Panc1 (cell line): Measurements from ENCODE around the gene PTX4. TPM values are rescaled to one million over a fixed set of nuclear protein-coding genes. Genes with fewer than 3 reads are reported as not detected.

Experiments used
- ATAC-seq: fragments of 200-7000 bp; cut with Tn5 transposase; 2 replicates; pipeline ENCODE4 v1.9.1; 2020; ENCODE audit warnings: mild to moderate bottlenecking, moderate library complexity
- BruUV-seq: library from RNA; stranded (reverse); fragments of 400-500 nt; replicated peaks from 2 replicates; lab custom pipeline; 2021; lab: Mats Ljungman, UMichigan
- CTCF ChIA-PET: fragments of 300-600 bp; sonication (Branson Sonifier 250); formaldehyde crosslinking; loops from one replicate; lab custom pipeline; 2022; ENCODE audit warnings: antibody characterized with exemption; lab: Charles Lee
- POLR2A ChIA-PET: fragments of 300-600 bp; sonication (Branson Sonifier 250); formaldehyde crosslinking; loops from one replicate; lab custom pipeline; 2022; ENCODE audit warnings: antibody characterized with exemption; lab: Charles Lee
- DNase-seq: peaks from one replicate; pipeline ENCODE4 v3.0.0-alpha.2; 2010; ENCODE audit warnings: low read depth, low spot score
- H3K27ac ChIP-seq: 2 replicates; pipeline ENCODE4 v1.5.1; 2011; ENCODE audit warnings: mild to moderate bottlenecking, low read length, inconsistent platforms
- H3K27me3 ChIP-seq: fragments of 200-500 bp; sonication (Bioruptor generic); 2 replicates; pipeline ENCODE4 v1.6.0; 2014; ENCODE audit warnings: low read length, inconsistent platforms; ENCODE audit not compliant: control insufficient read depth, insufficient read depth
- H3K36me3 ChIP-seq: fragments of 200-500 bp; sonication (Bioruptor generic); 2 replicates; pipeline ENCODE4 v1.5.1; 2014; ENCODE audit warnings: inconsistent platforms, mild to moderate bottlenecking, low read length, moderate library complexity; ENCODE audit not compliant: control insufficient read depth, insufficient read depth
- H3K4me1 ChIP-seq: 2 replicates; pipeline ENCODE4 v1.5.1; 2011; ENCODE audit warnings: inconsistent platforms, mild to moderate bottlenecking, low read length, moderate library complexity; ENCODE audit not compliant: control insufficient read depth, insufficient read depth
- H3K4me3 ChIP-seq, 2 experiments: 2 replicates each; pipeline ENCODE4 v1.5.1; 2011 to 2012; ENCODE audit warnings: low read depth in 2 of 2, low read length in 2 of 2, mild to moderate bottlenecking in 2 of 2, inconsistent platforms in 1 of 2, moderate library complexity in 1 of 2
- H3K9me3 ChIP-seq: fragments of 200-500 bp; sonication (Bioruptor generic); 2 replicates; pipeline ENCODE4 v1.5.1; 2014; ENCODE audit warnings: low read depth, mild to moderate bottlenecking, inconsistent platforms, low read length, moderate library complexity; ENCODE audit not compliant: control insufficient read depth, insufficient read depth
- POLR2AphosphoS5 ChIP-seq: IDR thresholded peaks from 2 replicates; pipeline ENCODE4 v1.6.1; 2012; ENCODE audit warnings: mild to moderate bottlenecking, low read depth, low read length, moderate library complexity
- SIN3A ChIP-seq: IDR thresholded peaks from 2 replicates; pipeline ENCODE4 v1.6.1; 2012; ENCODE audit warnings: low read depth, mild to moderate bottlenecking, low read length, moderate library complexity, borderline replicate concordance; ENCODE audit not compliant: insufficient read depth
- TCF7L2 ChIP-seq: IDR thresholded peaks from 2 replicates; pipeline ENCODE4 v1.6.1; 2011; ENCODE audit warnings: mild to moderate bottlenecking, low read depth, low read length, inconsistent platforms
- in situ Hi-C: cut with HindIII; loops from 2 replicates; pipeline ENCODE4 v1.10.0; 2016; ENCODE audit warnings: low sequenced_read_pairs, low pct_unique_long_range_greater_than_20kb
- intact Hi-C: fragments of 100-400 bp; cut with micrococcal nuclease; formaldehyde crosslinking; loops from one replicate; pipeline ENCODE4 v1.10.0; 2022; ENCODE audit not compliant: unreplicated experiment
- total RNA-seq: library from RNA; stranded (reverse); gene quantifications from one replicate; pipeline ENCODE4 v1.2.1, GENCODE V29; 2021; ENCODE audit not compliant: unreplicated experiment
- TF ChIP-seq, protein P1 (sequence below): fragments of 450-650 bp; IDR thresholded peaks from 2 replicates; pipeline ENCODE4 v1.5.1; 2017; ENCODE audit warnings: mild to moderate bottlenecking
- TF ChIP-seq, protein P2 (sequence below), 2 experiments: IDR thresholded peaks; 2 replicates each; pipeline ENCODE4 v1.6.1; 2011 to 2012; ENCODE audit warnings: low read depth in 2 of 2, control low read depth in 1 of 2, low read length in 1 of 2, mild to moderate bottlenecking in 1 of 2, moderate library complexity in 1 of 2; ENCODE audit not compliant: insufficient read depth in 1 of 2

PTX4 gene
- total RNA-seq, 1 experiment from 2014 or later = not detected

GRCh38 chr16:1439058-1439698 is 49.6 kb downstream of the PTX4 start:
- Histone ChIP-seq H3K27me3 (no peaks in the 10 kb centered on the region), H3K27ac (no peak overlapping the region), H3K36me3 (no peaks in the 10 kb centered on the region), H3K4me1 (no peaks in the 10 kb centered on the region), H3K9me3 (no peaks in the 10 kb centered on the region), H3K4me3 (no peak overlapping the region)
- in situ Hi-C loops (no loop called here), intact Hi-C loops (no loop called here)
- BruUV-seq = no TSS peak
- ChIA-PET POLR2A (interaction anchor here (0.5 to 0.6 kb wide), 2 partner anchors 33 to 769 kb away, joined by 4 to 10 read pairs; no protein-coding TSS in a partner anchor), CTCF (no interaction called here)
- DNase-seq = no peak
- ATAC-seq = no peak
- TF ChIP-seq POLR2AphosphoS5 (no peak), TCF7L2 (no peak), SIN3A (no peak)
- TF ChIP-seq, protein P1, sequence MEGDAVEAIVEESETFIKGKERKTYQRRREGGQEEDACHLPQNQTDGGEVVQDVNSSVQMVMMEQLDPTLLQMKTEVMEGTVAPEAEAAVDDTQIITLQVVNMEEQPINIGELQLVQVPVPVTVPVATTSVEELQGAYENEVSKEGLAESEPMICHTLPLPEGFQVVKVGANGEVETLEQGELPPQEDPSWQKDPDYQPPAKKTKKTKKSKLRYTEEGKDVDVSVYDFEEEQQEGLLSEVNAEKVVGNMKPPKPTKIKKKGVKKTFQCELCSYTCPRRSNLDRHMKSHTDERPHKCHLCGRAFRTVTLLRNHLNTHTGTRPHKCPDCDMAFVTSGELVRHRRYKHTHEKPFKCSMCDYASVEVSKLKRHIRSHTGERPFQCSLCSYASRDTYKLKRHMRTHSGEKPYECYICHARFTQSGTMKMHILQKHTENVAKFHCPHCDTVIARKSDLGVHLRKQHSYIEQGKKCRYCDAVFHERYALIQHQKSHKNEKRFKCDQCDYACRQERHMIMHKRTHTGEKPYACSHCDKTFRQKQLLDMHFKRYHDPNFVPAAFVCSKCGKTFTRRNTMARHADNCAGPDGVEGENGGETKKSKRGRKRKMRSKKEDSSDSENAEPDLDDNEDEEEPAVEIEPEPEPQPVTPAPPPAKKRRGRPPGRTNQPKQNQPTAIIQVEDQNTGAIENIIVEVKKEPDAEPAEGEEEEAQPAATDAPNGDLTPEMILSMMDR = no peak
- TF ChIP-seq, protein P2, sequence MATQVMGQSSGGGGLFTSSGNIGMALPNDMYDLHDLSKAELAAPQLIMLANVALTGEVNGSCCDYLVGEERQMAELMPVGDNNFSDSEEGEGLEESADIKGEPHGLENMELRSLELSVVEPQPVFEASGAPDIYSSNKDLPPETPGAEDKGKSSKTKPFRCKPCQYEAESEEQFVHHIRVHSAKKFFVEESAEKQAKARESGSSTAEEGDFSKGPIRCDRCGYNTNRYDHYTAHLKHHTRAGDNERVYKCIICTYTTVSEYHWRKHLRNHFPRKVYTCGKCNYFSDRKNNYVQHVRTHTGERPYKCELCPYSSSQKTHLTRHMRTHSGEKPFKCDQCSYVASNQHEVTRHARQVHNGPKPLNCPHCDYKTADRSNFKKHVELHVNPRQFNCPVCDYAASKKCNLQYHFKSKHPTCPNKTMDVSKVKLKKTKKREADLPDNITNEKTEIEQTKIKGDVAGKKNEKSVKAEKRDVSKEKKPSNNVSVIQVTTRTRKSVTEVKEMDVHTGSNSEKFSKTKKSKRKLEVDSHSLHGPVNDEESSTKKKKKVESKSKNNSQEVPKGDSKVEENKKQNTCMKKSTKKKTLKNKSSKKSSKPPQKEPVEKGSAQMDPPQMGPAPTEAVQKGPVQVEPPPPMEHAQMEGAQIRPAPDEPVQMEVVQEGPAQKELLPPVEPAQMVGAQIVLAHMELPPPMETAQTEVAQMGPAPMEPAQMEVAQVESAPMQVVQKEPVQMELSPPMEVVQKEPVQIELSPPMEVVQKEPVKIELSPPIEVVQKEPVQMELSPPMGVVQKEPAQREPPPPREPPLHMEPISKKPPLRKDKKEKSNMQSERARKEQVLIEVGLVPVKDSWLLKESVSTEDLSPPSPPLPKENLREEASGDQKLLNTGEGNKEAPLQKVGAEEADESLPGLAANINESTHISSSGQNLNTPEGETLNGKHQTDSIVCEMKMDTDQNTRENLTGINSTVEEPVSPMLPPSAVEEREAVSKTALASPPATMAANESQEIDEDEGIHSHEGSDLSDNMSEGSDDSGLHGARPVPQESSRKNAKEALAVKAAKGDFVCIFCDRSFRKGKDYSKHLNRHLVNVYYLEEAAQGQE (IDR thresholded peaks at IDR 0.05; ENCODE audit: insufficient read depth in 1 of 2, low read depth in 2 of 2, low read length in 1 of 2) = no peak

- intact Hi-C loops = no loop called here
- CTCF ChIA-PET = no interaction called here
- no peaks in the 10 kb centered on the region for H3K27me3 ChIP-seq
- TF ChIP-seq, protein P2 (IDR thresholded peaks at IDR 0.05; ENCODE audit: insufficient read depth in 1 of 2, low read depth in 2 of 2, low read length in 1 of 2) = no peak
- TF ChIP-seq POLR2AphosphoS5 = no peak
- TF ChIP-seq TCF7L2 = no peak
- no peak for TF ChIP-seq SIN3A
- TF ChIP-seq, protein P1 = no peak
- no peaks in the 10 kb centered on the region for H3K9me3 ChIP-seq
- ATAC-seq (no peak), DNase-seq (no peak)
- POLR2A ChIA-PET = interaction anchor here (0.5 to 0.6 kb wide), 3 partner anchors 32 to 769 kb away, joined by 4 to 10 read pairs (median 4); no protein-coding TSS in a partner anchor
- H3K36me3 ChIP-seq = no peaks in the 10 kb centered on the region
- in situ Hi-C loops = no loop called here
- H3K4me3 ChIP-seq = no peak overlapping the region
- no peak overlapping the region for H3K27ac ChIP-seq
- BruUV-seq = no TSS peak
- H3K4me1 ChIP-seq = no peaks in the 10 kb centered on the region
Observed at GRCh38 chr16:1438229-1439057, 50.3 kb downstream of the PTX4 start.
